Pulmonary artery endothelial cell (primary cell): ENCODE measurements around the gene MUC7. TPM values are rescaled to one million over a fixed set of nuclear protein-coding genes. Genes with fewer than 3 reads are reported as not detected.
"Not testable (repeated sequence)": the region's sequence is repeated elsewhere in the genome, so short reads cannot be mapped to it uniquely, and the experiment has no call there.

Experiments
- DNase-seq: peaks from one replicate; pipeline ENCODE4 v3.0.0-alpha.2; 2011; ENCODE audit warnings: low read depth, low spot score
- total RNA-seq: library from RNA; depleted of rRNA; stranded (reverse); fragments of >200 nt; gene quantifications from 2 replicates; pipeline ENCODE4 v1.2.3, GENCODE V29; 2014

Gene MUC7
- total RNA-seq, result not detected in 2 replicates

DNA sequence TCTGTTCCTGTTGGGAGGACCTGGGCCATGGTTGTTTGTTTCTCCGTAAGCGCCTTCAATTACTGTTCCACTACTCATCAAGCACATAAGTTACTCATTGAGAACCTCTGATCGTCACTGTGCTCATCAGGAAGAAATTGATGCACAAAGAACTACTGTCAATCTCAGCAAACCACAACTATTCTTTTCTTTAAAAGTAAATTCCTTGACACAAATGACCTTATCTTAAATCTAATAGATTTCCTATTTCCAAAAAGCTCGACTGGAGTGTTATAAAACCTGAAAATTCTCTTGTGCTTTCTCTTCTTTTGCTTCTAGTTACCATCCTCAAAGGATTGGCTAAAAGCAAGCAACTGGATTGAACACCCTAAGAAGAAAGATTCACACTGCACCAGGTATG, at the start of gene MUC7:
Gene MUC7 (plus strand): TSS at position 301 of the 400 bp plus-strand sequence. CDS start 1,825 bp downstream, outside the sequence.
- DNase-seq, result no peak

DNA sequence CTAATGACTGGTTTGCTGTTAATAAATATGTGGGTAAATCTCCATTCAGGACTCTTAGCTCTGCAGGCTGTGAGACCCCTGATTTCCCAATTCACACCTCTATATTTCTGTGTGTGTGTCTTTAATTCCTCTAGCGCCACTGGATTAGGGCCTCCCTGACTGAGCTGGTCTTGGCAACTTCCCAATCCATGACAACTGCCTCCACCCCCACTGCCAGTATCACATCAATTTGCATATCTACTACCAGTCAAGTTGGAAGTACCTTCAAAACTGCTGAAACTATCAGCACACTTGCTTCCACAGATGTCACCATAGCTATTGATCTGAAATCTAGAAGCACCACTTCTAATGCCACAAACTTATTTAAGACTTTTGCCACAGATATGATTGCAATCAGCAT, 46.7 kb upstream of the MUC7 start:
- no peak for DNase-seq

GRCh38 chr4:70426789-70427188, 45.2 kb upstream of the MUC7 start:
- DNase-seq, result no peak

- no peak for DNase-seq
Observed at GRCh38 chr4:70437197-70437596, 34.8 kb upstream of the MUC7 start.

- DNase-seq, result no peak
Observed at GRCh38 chr4:70442474-70442873, 29.5 kb upstream of the MUC7 start.

- DNase-seq, result no peak
Observed at GRCh38 chr4:70443329-70443728, 28.7 kb upstream of the MUC7 start.

GRCh38 chr4:70449220-70449619, 22.8 kb upstream of the MUC7 start:
- no peak for DNase-seq

- no peak for DNase-seq
Observed at GRCh38 chr4:70452946-70453345, 19.1 kb upstream of the MUC7 start.

GRCh38 chr4:70463335-70463734, 8.7 kb upstream of the MUC7 start:
- no peak for DNase-seq

- no peak for DNase-seq
Observed at GRCh38 chr4:70473679-70474078, 1.7 kb downstream of the MUC7 start.

DNA sequence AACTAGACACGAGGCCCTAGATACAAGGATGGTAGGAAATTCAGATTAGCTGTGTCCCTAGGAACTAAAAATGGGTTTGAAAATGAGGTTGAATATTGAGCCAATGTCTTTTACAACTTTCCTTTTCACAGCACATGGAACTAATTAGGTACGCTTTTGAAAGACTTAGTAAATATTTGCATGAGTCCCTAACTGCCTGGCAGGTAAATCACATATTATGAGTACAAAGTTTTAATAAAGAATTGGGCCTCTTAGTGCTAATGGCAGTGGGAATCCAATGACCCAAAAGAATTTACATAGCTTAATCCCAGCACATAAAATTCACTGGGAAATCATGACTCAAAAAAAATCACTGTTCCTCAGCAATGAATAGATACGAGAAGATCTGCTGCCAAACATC, 16.8 kb downstream of the MUC7 start:
- no peak for DNase-seq

GRCh38 chr4:70496231-70496630, 24.2 kb downstream of the MUC7 start:
- DNase-seq, result no peak

DNA sequence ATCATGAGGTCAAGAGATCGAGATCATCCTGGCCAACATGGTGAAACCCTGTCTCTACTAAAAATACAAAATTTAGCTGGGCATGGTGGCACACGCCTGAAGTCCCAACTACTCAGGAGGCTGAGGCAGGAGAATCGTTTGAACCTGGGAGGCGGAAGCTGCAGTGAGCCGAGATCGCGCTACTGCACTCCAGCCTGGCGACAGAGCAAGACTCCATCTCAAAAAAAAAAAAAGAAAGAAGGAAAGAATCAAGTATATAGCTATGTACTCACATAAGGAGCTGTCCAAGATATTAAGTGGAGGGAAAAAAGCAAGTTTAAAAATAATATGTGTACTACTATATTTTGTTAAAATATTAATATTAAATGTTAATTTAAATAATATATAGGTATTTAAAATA, 29.8 kb downstream of the MUC7 start:
- not testable (repeated sequence) for DNase-seq

- DNase-seq, result no peak
Observed at GRCh38 chr4:70504733-70505132, 32.7 kb downstream of the MUC7 start.

- DNase-seq, result peak; percentile 4
Observed at GRCh38 chr4:70505151-70505748, 33.3 kb downstream of the MUC7 start.

- DNase-seq, result no peak
Observed at GRCh38 chr4:70508801-70509200, 36.8 kb downstream of the MUC7 start.

GRCh38 chr4:70511365-70511764, 39.4 kb downstream of the MUC7 start:
- DNase-seq, result no peak

GRCh38 chr4:70515367-70516250, 43.6 kb downstream of the MUC7 start:
- DNase-seq, result no peak

- DNase-seq, result no peak
Observed at GRCh38 chr4:70518269-70518668, 46.3 kb downstream of the MUC7 start, which contains the start of gene AMTN. TSS of gene AMTN (plus strand) at chr4:70518569. CDS start at chr4:70518778, 209 bp downstream.

DNA sequence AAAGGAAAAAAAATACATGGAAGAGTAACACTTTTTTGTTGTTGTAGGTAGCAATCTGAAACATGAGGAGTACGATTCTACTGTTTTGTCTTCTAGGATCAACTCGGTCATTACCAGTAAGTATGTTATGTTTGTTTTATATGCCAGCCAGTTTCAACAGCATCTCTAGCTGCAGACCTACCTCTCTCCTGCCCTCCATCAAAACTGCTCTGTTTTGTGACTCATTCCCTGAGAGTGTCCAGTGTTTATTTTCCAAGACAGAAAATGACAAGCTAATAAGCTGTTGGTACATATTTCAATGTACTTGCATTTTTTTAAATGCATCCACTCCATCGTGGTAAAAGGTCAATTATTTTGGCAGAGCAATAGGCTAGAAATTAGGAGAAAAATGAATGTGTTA, 46.7 kb downstream of the MUC7 start:
- DNase-seq, result no peak

DNA sequence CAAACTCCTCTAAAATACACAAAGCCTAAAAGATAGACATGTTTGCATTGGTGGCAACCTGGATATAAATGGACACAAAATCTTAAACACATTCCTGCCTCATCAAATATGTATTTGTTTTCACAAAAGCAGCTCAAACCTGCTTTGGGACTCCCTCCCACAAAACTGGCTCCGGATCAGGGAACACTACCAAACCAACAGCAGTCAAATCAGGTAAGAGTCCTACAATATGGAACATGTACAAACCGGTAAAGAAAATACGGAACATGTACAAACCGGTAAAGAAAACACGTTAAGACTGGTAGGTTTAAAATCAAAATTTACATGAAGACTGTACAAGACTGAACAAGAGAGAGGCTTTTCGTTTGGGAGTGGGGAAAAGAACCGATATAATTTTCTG, 50.6 kb downstream of the MUC7 start:
- DNase-seq, result no peak

GRCh38 chr4:70530997-70531396, 59.0 kb downstream of the MUC7 start:
- DNase-seq, result no peak

- DNase-seq, result no peak
Observed at GRCh38 chr4:70531981-70532380, 60.0 kb downstream of the MUC7 start.
